Type B pancreatic cell (in vitro differentiated cells): Measurements from ENCODE around the gene JAKMIP3. TPM values are rescaled to one million over a fixed set of nuclear protein-coding genes. Genes with fewer than 3 reads are reported as not detected.

Source experiments
- DNase-seq: peaks from one replicate; pipeline ENCODE4 v3.0.0; 2021; ENCODE audit warnings: mixed read lengths; ENCODE audit not compliant: unreplicated experiment; ENCODE audit errors: extremely low spot score
- H3K27ac Mint-ChIP-seq: 2 replicates; pipeline ENCODE4 v1.8.0; 2021; ENCODE audit warnings: mild to moderate bottlenecking, mixed read lengths
- H3K27me3 Mint-ChIP-seq: 2 replicates; pipeline ENCODE4 v1.8.0; 2021; ENCODE audit warnings: mixed read lengths
- H3K36me3 Mint-ChIP-seq: 2 replicates; pipeline ENCODE4 v1.8.0; 2021; ENCODE audit warnings: mixed read lengths
- H3K4me1 Mint-ChIP-seq: one replicate; pipeline ENCODE4 v1.8.0; 2021; ENCODE audit warnings: mixed read lengths; ENCODE audit not compliant: unreplicated experiment
- H3K4me3 Mint-ChIP-seq: 2 replicates; pipeline ENCODE4 v1.8.0; 2021; ENCODE audit warnings: mild to moderate bottlenecking, mixed read lengths
- H3K9me3 Mint-ChIP-seq: 2 replicates; pipeline ENCODE4 v1.8.0; 2021; ENCODE audit warnings: mixed read lengths
- CTCF ChIP-seq: fragments of 200-600 bp; sonication (generic); conservative IDR thresholded peaks from 2 replicates; pipeline ENCODE4 v1.5.0; 2021; ENCODE audit warnings: antibody characterized with exemption, mild to moderate bottlenecking
- total RNA-seq: library from RNA; stranded (reverse); gene quantifications from 2 replicates; pipeline ENCODE4 v1.2.1, GENCODE V29; 2021; ENCODE audit warnings: low replicate concordance

JAKMIP3 gene
- total RNA-seq, 1 donor from 2014 or later = 0.19 TPM

- no peak for DNase-seq
- no peaks in the 10 kb centered on the region for H3K36me3 Mint-ChIP-seq
- H3K9me3 Mint-ChIP-seq = no peaks in the 10 kb centered on the region
- H3K27me3 Mint-ChIP-seq = peaks cover 28% of the 10 kb centered on the region
- H3K4me3 Mint-ChIP-seq = no peak overlapping the region
- no peak overlapping the region for H3K27ac Mint-ChIP-seq
- H3K4me1 Mint-ChIP-seq = peaks cover 7% of the 10 kb centered on the region
- TF ChIP-seq CTCF = no peak
Measured at GRCh38 chr10:132070724-132071123, 5.0 kb downstream of the JAKMIP3 start.

- no peak for TF ChIP-seq CTCF
- Mint-ChIP-seq H3K27me3 (peaks cover 23% of the 10 kb centered on the region), H3K36me3 (no peaks in the 10 kb centered on the region), H3K27ac (no peak overlapping the region), H3K4me1 (no peaks in the 10 kb centered on the region), H3K9me3 (no peaks in the 10 kb centered on the region), H3K4me3 (no peak overlapping the region)
- DNase-seq = no peak
Measured at GRCh38 chr10:132071667-132072066, 5.9 kb downstream of the JAKMIP3 start.

- H3K4me3 Mint-ChIP-seq = no peak overlapping the region
- H3K4me1 Mint-ChIP-seq = no peaks in the 10 kb centered on the region
Measured at GRCh38 chr10:132075909-132076577, 10.3 kb downstream of the JAKMIP3 start.

GRCh38 chr10:132076578-132077081, 10.9 kb downstream of the JAKMIP3 start:
- no peak for TF ChIP-seq CTCF
- H3K4me1 Mint-ChIP-seq = no peaks in the 10 kb centered on the region
- H3K27me3 Mint-ChIP-seq = peaks cover 12% of the 10 kb centered on the region
- H3K9me3 Mint-ChIP-seq = no peaks in the 10 kb centered on the region
- no peaks in the 10 kb centered on the region for H3K36me3 Mint-ChIP-seq
- no peak overlapping the region for H3K27ac Mint-ChIP-seq
- DNase-seq = no peak
- no peak overlapping the region for H3K4me3 Mint-ChIP-seq

More at GRCh38 chr10:132075909-132076577, 10.3 kb downstream of the JAKMIP3 start:
- no peak for TF ChIP-seq CTCF
- no peak for DNase-seq
- no peaks in the 10 kb centered on the region for H3K36me3 Mint-ChIP-seq
- peaks cover 17% of the 10 kb centered on the region for H3K27me3 Mint-ChIP-seq
- no peak overlapping the region for H3K27ac Mint-ChIP-seq
- H3K9me3 Mint-ChIP-seq = no peaks in the 10 kb centered on the region

- peak; percentile 47 for DNase-seq
- no peak overlapping the region for H3K4me3 Mint-ChIP-seq
- no peak overlapping the region for H3K27ac Mint-ChIP-seq
- no peak for TF ChIP-seq CTCF
- no peaks in the 10 kb centered on the region for H3K36me3 Mint-ChIP-seq
- H3K27me3 Mint-ChIP-seq = peaks cover 10% of the 10 kb centered on the region
- no peaks in the 10 kb centered on the region for H3K9me3 Mint-ChIP-seq
- H3K4me1 Mint-ChIP-seq = no peaks in the 10 kb centered on the region
Measured at GRCh38 chr10:132077091-132077490, 11.3 kb downstream of the JAKMIP3 start.
